Renal pelvis (tissue), 12 donors: ENCODE data around the gene GGT7. TPM values are rescaled to one million over a fixed set of nuclear protein-coding genes. Genes with fewer than 3 reads are reported as not detected.
"Not testable (repeated sequence)": the region's sequence is repeated elsewhere in the genome, so short reads cannot be mapped to it uniquely, and the experiment has no call there.

ENCODE experiments used
- DNase-seq: peaks from one replicate; pipeline ENCODE4 v3.0.0-alpha.2; 2013
- long read RNA-seq, 16 experiments: transcript quantifications; one replicate each; lab custom pipeline, GENCODE V29; 2026
- polyA plus RNA-seq, 3 donors: library from polyadenylated mRNA; unstranded; fragments of 120-200 nt; gene quantifications; one replicate each; pipeline ENCODE4 v1.2.1, GENCODE V29; 2013; ENCODE audit not compliant: insufficient read length in 3 of 3

The GGT7 gene, protein sequence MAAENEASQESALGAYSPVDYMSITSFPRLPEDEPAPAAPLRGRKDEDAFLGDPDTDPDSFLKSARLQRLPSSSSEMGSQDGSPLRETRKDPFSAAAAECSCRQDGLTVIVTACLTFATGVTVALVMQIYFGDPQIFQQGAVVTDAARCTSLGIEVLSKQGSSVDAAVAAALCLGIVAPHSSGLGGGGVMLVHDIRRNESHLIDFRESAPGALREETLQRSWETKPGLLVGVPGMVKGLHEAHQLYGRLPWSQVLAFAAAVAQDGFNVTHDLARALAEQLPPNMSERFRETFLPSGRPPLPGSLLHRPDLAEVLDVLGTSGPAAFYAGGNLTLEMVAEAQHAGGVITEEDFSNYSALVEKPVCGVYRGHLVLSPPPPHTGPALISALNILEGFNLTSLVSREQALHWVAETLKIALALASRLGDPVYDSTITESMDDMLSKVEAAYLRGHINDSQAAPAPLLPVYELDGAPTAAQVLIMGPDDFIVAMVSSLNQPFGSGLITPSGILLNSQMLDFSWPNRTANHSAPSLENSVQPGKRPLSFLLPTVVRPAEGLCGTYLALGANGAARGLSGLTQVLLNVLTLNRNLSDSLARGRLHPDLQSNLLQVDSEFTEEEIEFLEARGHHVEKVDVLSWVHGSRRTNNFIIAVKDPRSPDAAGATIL
- 10 to 100 TPM; 21.7 to 36.8 (median 35.5) TPM for polyA plus RNA-seq
- long read RNA-seq, donor 1, partial matches to known transcripts = 0 of 1 reads
- long read RNA-seq, donor 1, other reads (novel, unspliced or antisense) = 0 of 1 reads
- long read RNA-seq, donor 2, transcript GGT7-201 (15 exons, 2,642 nt) = major isoform, 6 of 6 reads
- long read RNA-seq, donor 2, partial matches to known transcripts = 0 of 6 reads
- long read RNA-seq, donor 2, other reads (novel, unspliced or antisense) = 0 of 6 reads
- long read RNA-seq, donor 3, partial matches to known transcripts = 0 of 1 reads
- long read RNA-seq, donor 3, other reads (novel, unspliced or antisense) = 0 of 1 reads
- long read RNA-seq, donor 4, partial matches to known transcripts = 0 of 2 reads
- long read RNA-seq, donor 4, other reads (novel, unspliced or antisense) = 0 of 2 reads
- long read RNA-seq, donor 5, partial matches to known transcripts = 0 of 1 reads
- long read RNA-seq, donor 5, other reads (novel, unspliced or antisense) = 0 of 1 reads
- long read RNA-seq, donor 6, partial matches to known transcripts = 7 of 9 reads
- long read RNA-seq, donor 6, other reads (novel, unspliced or antisense) = 0 of 9 reads
- long read RNA-seq, donor 7, partial matches to known transcripts = 0 of 4 reads
- long read RNA-seq, donor 7, other reads (novel, unspliced or antisense) = 0 of 4 reads
- long read RNA-seq, donor 8 = 0 reads
- long read RNA-seq, donor 9, partial matches to known transcripts = 0 of 3 reads
- long read RNA-seq, donor 9, other reads (novel, unspliced or antisense) = 0 of 3 reads
- long read RNA-seq, donor 10, partial matches to known transcripts = 0 of 2 reads
- long read RNA-seq, donor 10, other reads (novel, unspliced or antisense) = 0 of 2 reads
- long read RNA-seq, donor 11 = 0 reads
- long read RNA-seq, donor 12, partial matches to known transcripts = 7 of 9 reads
- long read RNA-seq, donor 12, other reads (novel, unspliced or antisense) = 0 of 9 reads
- long read RNA-seq, donor 13 = 0 reads
- long read RNA-seq, donor 14, partial matches to known transcripts = 21 of 24 reads
- long read RNA-seq, donor 14, other reads (novel, unspliced or antisense) = 0 of 24 reads
- long read RNA-seq, donor 15, partial matches to known transcripts = 0 of 4 reads
- long read RNA-seq, donor 15, other reads (novel, unspliced or antisense) = 0 of 4 reads
- long read RNA-seq, donor 16, partial matches to known transcripts = 0 of 1 reads
- long read RNA-seq, donor 16, other reads (novel, unspliced or antisense) = 0 of 1 reads

DNA sequence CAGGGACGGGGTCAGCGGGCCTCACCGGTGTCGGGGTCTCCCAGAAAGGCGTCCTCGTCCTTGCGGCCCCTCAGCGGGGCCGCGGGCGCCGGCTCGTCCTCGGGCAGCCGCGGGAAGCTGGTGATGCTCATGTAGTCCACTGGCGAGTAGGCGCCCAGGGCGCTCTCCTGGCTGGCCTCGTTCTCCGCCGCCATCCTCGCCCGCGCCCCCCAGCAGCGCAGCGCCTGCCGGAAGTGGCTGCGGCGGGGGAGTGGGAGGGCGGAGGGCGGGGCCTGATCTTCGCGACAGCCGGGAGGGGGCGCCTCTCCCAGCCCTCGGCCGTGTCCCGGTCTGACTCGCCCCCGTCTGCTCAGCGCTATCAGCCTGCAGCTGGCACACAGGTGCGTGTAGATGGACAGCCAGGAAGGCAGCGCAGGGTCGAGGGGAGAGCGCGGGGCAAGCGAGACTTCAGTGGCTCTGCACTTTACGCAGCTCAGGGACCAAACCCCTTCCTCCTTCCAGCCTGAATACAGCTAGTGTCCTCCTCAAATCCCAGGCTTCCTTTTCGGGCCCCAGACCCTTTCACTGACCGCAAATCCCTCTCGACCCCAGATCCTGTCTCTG is at the start of gene GGT7:
TSS of gene GGT7 (minus strand) at position 235 of the 603 bp plus-strand sequence. CDS start at position 194, 41 bp downstream.
- DNase-seq = peak; percentile 71

DNA sequence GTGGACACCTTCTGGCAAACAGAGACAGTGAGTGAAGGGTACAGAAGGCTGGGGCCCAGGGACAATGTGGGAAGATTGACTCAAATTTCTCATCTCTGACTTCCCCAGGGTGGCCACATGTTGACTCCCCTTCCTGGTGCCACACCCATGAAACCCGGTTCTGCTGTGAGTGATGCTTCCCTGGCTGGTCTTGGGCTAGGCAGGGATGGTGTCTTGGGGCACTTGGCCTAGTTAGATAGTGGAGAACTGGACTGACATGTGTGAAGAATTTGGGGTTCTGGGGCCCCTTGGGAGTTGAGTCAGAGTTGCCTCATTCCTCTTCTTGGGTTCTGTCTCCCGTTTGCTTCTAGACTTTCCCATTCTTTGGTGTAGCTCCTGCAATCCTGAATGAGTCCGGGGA is 48.8 kb upstream of the GGT7 start:
- DNase-seq = no peak

DNA sequence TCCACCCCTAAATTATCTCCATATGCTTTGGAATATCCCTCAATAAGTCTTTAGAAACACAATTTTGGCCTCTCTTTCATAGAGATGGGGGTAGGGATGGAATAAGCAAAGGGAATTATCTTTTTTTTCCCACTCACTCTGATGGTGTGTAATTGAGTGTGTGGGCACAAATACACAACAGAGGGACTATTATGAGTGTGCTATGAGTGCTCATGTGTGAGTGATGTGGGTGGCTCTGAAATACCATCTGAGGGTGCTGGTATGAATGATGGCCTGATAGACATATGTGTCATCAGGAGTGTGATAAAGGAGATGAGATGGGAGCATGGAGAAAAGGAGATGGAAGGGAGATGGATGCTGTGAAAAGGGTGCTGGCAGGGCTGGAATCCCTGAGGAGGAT is 47.4 kb upstream of the GGT7 start:
- DNase-seq = no peak

- DNase-seq = no peak
Observed at GRCh38 chr20:34916774-34917354, 44.2 kb upstream of the GGT7 start.

DNA sequence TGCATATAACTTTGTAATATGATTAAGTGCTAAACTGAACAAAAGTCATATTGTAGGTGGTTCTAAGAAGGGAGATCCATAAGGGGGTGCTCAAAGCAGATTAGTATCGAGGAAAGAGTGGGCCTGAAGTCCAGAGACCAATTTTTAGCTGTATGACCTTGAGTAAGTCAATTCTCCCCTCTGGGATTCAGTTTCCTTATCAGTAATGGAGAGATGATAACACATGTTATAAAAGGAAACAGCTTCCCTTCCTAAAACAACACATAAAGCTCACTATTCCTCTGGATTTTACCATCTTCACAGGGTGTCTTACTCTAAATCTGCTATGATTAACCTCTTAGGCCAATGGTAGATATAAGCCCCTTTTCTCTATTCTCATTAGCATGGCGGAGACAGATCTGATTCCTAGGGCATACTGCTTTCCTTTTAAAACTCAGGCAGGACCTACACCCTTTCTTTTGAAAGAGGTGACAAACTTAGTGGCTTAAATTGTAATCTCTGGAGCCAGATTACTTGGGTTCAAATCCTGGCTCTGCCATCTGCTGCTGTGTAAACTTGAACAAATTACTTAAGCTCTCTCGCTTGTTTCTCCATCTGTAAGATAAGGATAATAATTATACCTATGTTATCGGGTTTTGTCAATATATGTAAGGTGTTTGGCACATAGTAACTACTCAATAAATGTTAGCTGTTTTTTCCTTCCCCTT is 43.2 kb upstream of the GGT7 start:
- DNase-seq = no peak

DNA sequence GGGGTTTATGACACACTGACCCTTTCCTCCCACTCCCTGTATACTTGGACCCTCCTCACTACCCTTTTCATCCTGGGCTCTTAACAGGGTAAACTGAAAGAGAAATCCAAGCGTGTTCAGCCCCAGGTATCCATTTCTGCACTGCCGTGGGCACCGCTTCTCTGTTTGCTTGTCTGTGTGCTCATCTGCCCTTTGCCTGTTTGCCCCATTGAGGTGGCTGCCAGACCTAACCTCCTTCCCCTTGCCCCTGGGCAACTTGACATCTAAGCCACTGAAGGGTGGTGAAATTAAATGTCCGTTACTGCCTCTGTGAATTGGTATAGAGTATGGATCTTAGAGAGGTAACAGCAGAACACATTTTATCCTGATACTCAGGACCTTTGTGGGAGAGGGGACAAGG is 42.5 kb upstream of the GGT7 start:
- no peak for DNase-seq

- peak; percentile 37 for DNase-seq
Observed at GRCh38 chr20:34907616-34908469, 35.2 kb upstream of the GGT7 start.

- DNase-seq = no peak
Observed at GRCh38 chr20:34904202-34904621, 31.6 kb upstream of the GGT7 start.

DNA sequence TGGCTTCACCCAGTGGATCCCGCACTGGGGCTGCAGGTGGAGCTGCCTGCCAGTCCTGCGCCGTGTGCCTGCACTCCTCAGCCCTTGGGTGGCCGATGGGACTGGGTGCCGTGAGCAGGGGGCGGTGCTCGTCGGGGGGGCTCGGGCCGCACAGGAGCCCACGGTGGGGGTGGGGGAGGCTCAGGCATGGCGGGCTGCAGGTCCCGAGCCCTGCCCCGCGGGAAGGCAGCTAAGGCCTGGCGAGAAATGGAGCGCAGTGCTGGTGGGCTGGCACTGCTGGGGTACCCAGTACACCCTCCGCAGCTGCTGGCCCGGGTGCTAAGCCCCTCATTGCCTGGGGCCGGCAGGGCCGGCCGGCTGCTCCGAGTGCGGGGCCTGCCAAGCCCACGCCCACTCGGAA is 26.1 kb upstream of the GGT7 start:
- DNase-seq = not testable (repeated sequence)

DNA sequence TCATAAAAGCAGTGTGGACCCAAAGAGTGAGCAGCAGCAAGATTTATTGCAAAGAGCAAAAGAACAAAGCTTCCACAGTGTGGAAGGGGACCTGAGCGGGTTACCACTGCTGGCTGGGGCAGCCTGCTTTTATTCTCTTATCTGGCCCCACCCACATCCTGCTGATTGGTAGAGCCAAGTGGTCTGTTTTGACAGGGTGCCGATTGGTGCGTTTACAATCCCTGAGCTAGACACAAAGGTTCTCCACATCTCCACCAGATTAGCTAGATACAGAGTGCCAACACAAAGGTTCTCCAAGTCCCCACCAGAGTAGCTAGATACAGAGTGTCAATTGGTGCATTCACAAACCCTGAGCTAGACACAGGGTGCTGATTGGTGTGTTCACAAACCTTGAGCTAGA is 25.5 kb upstream of the GGT7 start:
- DNase-seq = not testable (repeated sequence)

- DNase-seq = no peak
Observed at GRCh38 chr20:34896086-34896621, 23.5 kb upstream of the GGT7 start.

GRCh38 chr20:34895465-34895864 is 22.8 kb upstream of the GGT7 start:
- no peak for DNase-seq

GRCh38 chr20:34894723-34895122 is 22.1 kb upstream of the GGT7 start:
- DNase-seq = no peak

DNA sequence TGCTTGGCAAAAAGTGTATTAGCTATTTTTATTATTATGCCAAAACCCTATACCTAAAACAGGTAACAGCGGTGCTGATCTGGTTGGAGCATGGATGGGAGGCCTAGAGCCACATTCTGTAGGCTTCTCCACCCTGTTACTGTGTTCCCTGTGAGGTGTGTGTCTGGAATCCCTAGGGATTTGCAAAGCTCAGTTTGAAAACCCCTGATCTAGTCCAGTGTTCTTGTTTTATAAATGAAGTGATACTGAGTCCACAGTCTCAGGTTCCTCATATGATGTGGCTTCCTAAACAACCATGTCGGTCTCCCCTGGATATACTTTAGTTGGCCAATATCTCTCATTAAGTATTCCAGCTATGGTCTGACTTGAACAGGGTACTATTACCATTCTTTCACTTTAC is 20.0 kb upstream of the GGT7 start:
- no peak for DNase-seq

- DNase-seq = no peak
Observed at GRCh38 chr20:34891166-34892062, 18.8 kb upstream of the GGT7 start.

DNA sequence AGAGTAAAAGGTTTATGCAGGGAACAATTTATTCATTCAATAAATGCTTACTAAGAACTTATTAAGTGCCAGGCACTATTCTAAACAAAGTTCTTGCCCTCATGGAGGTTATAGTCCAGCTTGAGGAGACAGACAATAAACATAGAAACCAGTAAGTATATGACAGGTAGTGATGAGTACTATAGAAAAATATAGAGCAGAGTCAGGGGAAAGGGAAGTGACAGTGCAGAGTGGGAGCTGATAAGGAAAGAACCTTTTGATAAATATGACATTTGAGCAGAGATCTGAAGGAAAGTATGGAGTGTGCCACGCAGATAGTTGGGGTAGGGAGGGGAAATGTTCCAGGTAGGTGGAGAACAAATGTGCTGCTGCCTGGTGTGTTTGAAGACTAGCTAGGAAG is 15.8 kb upstream of the GGT7 start:
- no peak for DNase-seq

GRCh38 chr20:34887023-34887422 is 14.4 kb upstream of the GGT7 start:
- DNase-seq = no peak
